Measurements from ENCODE around the gene PRR19.

DNA sequence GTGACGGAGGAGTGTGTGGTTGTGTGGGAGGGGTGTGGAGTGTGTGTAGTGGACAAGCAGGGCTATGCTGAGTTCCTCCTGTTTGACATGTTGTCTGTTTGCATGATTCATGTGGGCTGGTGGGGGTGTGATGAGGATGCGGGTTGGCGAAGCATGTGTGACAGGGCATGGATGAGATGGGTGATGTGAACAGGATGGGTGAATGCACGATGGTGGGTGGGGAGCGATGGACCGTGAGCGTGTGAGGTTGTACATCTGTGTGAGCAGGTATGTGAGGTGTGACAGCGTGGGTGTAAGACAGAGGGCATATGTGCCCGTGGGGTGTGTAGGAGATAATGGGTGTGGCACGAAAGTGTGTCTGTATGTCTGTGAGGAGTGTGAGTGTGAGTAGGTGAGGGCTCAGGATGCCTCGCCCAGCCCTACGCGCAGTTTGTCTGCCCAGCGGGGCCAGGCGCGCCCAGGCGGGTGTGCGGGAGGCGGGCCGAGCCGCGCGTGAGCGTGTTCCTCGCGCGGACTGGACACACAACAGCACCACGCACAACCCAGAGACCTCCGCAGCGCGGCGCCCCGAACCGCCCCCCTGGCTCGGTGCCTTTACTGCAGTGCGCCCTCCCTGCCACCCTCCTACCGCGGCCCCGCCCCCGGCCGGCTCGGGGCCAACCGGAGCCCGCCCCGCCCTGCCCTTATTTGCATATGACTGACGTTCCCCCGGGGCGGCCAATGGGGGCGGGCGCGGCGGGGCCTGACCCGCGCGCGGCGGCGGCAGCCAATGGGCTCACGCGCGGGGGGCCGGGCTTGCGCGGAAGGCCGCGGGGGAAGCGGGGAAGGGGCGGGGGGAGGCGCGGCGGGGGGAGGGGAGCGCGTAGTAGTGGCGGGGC, 18.5 kb upstream of the PRR19 start:
- TF ChIP-seq, protein P1, sequence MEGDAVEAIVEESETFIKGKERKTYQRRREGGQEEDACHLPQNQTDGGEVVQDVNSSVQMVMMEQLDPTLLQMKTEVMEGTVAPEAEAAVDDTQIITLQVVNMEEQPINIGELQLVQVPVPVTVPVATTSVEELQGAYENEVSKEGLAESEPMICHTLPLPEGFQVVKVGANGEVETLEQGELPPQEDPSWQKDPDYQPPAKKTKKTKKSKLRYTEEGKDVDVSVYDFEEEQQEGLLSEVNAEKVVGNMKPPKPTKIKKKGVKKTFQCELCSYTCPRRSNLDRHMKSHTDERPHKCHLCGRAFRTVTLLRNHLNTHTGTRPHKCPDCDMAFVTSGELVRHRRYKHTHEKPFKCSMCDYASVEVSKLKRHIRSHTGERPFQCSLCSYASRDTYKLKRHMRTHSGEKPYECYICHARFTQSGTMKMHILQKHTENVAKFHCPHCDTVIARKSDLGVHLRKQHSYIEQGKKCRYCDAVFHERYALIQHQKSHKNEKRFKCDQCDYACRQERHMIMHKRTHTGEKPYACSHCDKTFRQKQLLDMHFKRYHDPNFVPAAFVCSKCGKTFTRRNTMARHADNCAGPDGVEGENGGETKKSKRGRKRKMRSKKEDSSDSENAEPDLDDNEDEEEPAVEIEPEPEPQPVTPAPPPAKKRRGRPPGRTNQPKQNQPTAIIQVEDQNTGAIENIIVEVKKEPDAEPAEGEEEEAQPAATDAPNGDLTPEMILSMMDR (IDR thresholded peaks at IDR 0.05) = no peak
- no peak for TF ChIP-seq EZH2 (IDR thresholded peaks at IDR 0.05; ENCODE audit: borderline replicate concordance, insufficient read depth, low read depth, low read length, poor library complexity, severe bottlenecking)

All from B cell (primary cell).